CD8-positive, alpha-beta memory T cell (primary cell): Measurements from ENCODE around the gene DLG5. TPM values are rescaled to one million over a fixed set of nuclear protein-coding genes. Genes with fewer than 3 reads are reported as not detected.

Experiments
- CTCF ChIA-PET: fragments of 350-600 bp; sonication (Branson Sonifier 250); formaldehyde crosslinking; loops from one replicate; lab custom pipeline; 2021; ENCODE audit warnings: antibody characterized with exemption; lab: Charles Lee
- POLR2A ChIA-PET: fragments of 350-600 bp; sonication (Branson Sonifier 250); formaldehyde crosslinking; loops from one replicate; lab custom pipeline; 2021; ENCODE audit warnings: antibody characterized with exemption; lab: Charles Lee
- DNase-seq, 5 donors: peaks; one replicate each; pipeline versions ENCODE4 v3.0.0 to v3.0.0-alpha.2; 2020 to 2022; ENCODE audit warnings: mixed read lengths in 1 of 5
- H3K27ac ChIP-seq: one replicate; pipeline ENCODE4 v1.7.0; 2013; ENCODE audit warnings: low read depth, mild to moderate bottlenecking, low read length, moderate library complexity
- H3K27me3 ChIP-seq: 2 replicates; pipeline ENCODE4 v1.7.0; 2013; ENCODE audit warnings: low read length, mild to moderate bottlenecking; ENCODE audit not compliant: insufficient read depth, poor library complexity, severe bottlenecking
- H3K36me3 ChIP-seq: 2 replicates; pipeline ENCODE4 v1.7.0; 2013; ENCODE audit warnings: mild to moderate bottlenecking, low read length, moderate library complexity; ENCODE audit not compliant: insufficient read depth
- H3K4me1 ChIP-seq: 2 replicates; pipeline ENCODE4 v1.7.0; 2013; ENCODE audit warnings: mild to moderate bottlenecking, low read length, moderate library complexity; ENCODE audit not compliant: insufficient read depth
- H3K4me3 ChIP-seq: 2 replicates; pipeline ENCODE4 v1.7.0; 2013; ENCODE audit warnings: mild to moderate bottlenecking, low read length
- H3K9me3 ChIP-seq: 2 replicates; pipeline ENCODE4 v1.7.0; 2013; ENCODE audit warnings: mild to moderate bottlenecking, low read length
- H3K27ac Mint-ChIP-seq, 8 donors: one replicate each; pipeline ENCODE4 v1.8.0; 2020 to 2021; ENCODE audit warnings: mixed read lengths in 8 of 8, mild to moderate bottlenecking in 6 of 8, inconsistent platforms in 3 of 8, moderate library complexity in 3 of 8
- H3K27me3 Mint-ChIP-seq, 2 donors: one replicate each; pipeline ENCODE4 v1.8.0; 2020 to 2021; ENCODE audit warnings: mixed read lengths in 2 of 2, mild to moderate bottlenecking in 1 of 2, moderate library complexity in 1 of 2
- H3K36me3 Mint-ChIP-seq, 3 donors: one replicate each; pipeline ENCODE4 v1.8.0; 2020 to 2021; ENCODE audit warnings: mixed read lengths in 3 of 3, inconsistent platforms in 1 of 3, mild to moderate bottlenecking in 1 of 3
- H3K4me1 Mint-ChIP-seq, 3 donors: one replicate each; pipeline ENCODE4 v1.8.0; 2020 to 2021; ENCODE audit warnings: mixed read lengths in 3 of 3, inconsistent platforms in 1 of 3, mild to moderate bottlenecking in 1 of 3
- H3K4me3 Mint-ChIP-seq, 7 donors: one replicate each; pipeline ENCODE4 v1.8.0; 2020 to 2021; ENCODE audit warnings: mixed read lengths in 7 of 7, mild to moderate bottlenecking in 6 of 7, moderate library complexity in 4 of 7, inconsistent platforms in 2 of 7
- H3K9me3 Mint-ChIP-seq, 5 donors: one replicate each; pipeline ENCODE4 v1.8.0; 2020 to 2022; ENCODE audit warnings: mixed read lengths in 5 of 5, mild to moderate bottlenecking in 3 of 5, moderate library complexity in 2 of 5, inconsistent platforms in 1 of 5
- polyA plus RNA-seq: library from polyadenylated mRNA; unstranded; fragments of 300-500 nt; fragmentation: Illumina TruSeq; gene quantifications from one replicate; pipeline ENCODE4 v1.2.3, GENCODE V29; 2021
- total RNA-seq, 2 experiments: library from RNA; stranded (reverse); gene quantifications; one replicate each; pipeline ENCODE4 v1.2.3, GENCODE V29; 2021

Gene DLG5
- total and polyA plus RNA-seq, 3 experiments from 2014 or later = 1.1 to 2.1 (median 1.7) TPM

DNA sequence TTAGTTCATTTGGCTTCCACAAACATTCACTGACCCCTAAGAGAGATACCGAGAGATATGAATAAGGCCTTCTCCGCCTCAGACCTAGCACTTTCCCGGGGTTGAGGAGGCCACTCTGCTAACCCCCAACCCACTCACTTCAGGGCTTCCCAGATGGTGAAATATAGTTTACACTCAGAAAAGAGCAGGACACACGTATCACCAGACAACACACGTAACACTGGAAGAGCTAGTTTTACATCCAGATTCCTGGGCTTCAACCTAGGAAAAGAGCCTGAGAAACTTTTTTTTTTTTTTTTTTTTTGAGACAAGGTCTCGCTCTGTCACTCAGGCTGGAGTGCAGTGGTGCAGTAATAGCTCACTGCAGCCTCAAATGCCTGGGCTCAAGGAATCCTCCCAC lies 15.2 kb upstream of the DLG5 start:
- Histone ChIP-seq H3K36me3 (no peaks in the 10 kb centered on the region), H3K4me1 (no peaks in the 10 kb centered on the region), H3K27me3 (no peaks in the 10 kb centered on the region), H3K27ac (no peak overlapping the region), H3K9me3 (no peaks in the 10 kb centered on the region), H3K4me3 (no peak overlapping the region)
- Mint-ChIP-seq H3K36me3 (peaks cover 0 to 2% (median 0%) of the 10 kb centered on the region in 3 donors), H3K9me3 (peaks cover 0 to 2% (median 0%) of the 10 kb centered on the region in 5 donors), H3K27me3 (peaks cover 6 to 25% of the 10 kb centered on the region in 2 donors), H3K27ac (no peak overlapping the region), H3K4me3 (no peak overlapping the region), H3K4me1 (no peaks in the 10 kb centered on the region)
- DNase-seq = no peak
- ChIA-PET POLR2A (interaction anchor here (0.6 kb wide), 1 partner anchor 12 kb away, joined by 4 read pairs; no protein-coding TSS in a partner anchor), CTCF (no interaction called here)

DNA sequence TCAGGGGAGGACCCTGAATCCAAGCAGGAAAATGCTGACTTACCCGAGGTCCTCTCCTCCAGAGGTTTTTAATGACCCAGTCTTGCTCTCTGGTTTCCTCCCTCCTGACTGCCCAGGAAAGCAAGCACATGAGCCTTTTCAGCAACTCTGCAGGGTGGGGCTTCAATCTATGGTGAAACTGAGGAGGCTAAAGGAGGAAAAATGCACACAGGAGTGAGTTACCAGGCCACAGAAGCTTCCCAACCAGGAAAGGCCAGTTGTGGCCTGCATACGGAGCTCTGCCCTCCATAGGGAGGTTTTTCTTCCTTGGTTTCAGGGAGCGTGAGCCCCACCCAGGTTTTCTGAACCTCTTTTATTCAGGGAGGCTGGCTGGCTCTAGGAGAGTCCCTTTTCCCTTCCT lies 14.1 kb upstream of the DLG5 start:
- Histone ChIP-seq H3K4me1 (no peaks in the 10 kb centered on the region), H3K36me3 (no peaks in the 10 kb centered on the region), H3K27ac (no peak overlapping the region), H3K27me3 (no peaks in the 10 kb centered on the region), H3K9me3 (no peaks in the 10 kb centered on the region), H3K4me3 (no peak overlapping the region)
- H3K9me3 Mint-ChIP-seq = peaks cover 0 to 2% (median 0%) of the 10 kb centered on the region in 5 donors
- no peak for DNase-seq
- ChIA-PET POLR2A (no interaction called here), CTCF (no interaction called here)
- H3K36me3 Mint-ChIP-seq = peaks cover 0 to 2% (median 0%) of the 10 kb centered on the region in 3 donors
- H3K4me3 Mint-ChIP-seq = no peak overlapping the region
- no peaks in the 10 kb centered on the region for H3K4me1 Mint-ChIP-seq
- no peak overlapping the region for H3K27ac Mint-ChIP-seq
- peaks cover 3 to 21% of the 10 kb centered on the region in 2 donors for H3K27me3 Mint-ChIP-seq

DNA sequence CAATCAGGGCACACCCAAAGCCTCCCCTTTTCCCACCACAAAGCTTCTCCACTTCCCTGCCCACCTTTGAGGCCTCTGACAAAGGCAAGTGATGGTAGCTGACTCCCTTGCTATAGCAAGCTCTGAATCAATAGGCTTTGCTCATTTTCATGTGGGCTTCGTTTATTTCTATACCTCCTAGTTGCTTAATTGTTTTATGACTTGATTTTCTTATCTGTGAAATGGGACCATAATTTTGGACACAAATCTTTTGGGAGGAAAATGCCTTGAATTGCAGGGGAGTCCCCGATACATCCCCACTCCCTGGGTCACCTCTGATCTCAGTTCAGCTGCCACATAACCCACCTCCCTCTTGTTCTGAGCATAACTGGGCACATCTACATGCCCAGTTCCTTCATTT lies 13.7 kb upstream of the DLG5 start:
- Histone ChIP-seq H3K36me3 (no peaks in the 10 kb centered on the region), H3K9me3 (no peaks in the 10 kb centered on the region), H3K4me3 (no peak overlapping the region), H3K4me1 (no peaks in the 10 kb centered on the region), H3K27ac (no peak overlapping the region), H3K27me3 (no peaks in the 10 kb centered on the region)
- no peak overlapping the region for H3K4me3 Mint-ChIP-seq
- CTCF ChIA-PET = no interaction called here
- H3K9me3 Mint-ChIP-seq = peaks cover 0 to 2% (median 0%) of the 10 kb centered on the region in 5 donors
- POLR2A ChIA-PET = no interaction called here
- no peak overlapping the region for H3K27ac Mint-ChIP-seq
- H3K27me3 Mint-ChIP-seq = peaks cover 4 to 21% of the 10 kb centered on the region in 2 donors
- H3K36me3 Mint-ChIP-seq = peaks cover 0 to 2% (median 0%) of the 10 kb centered on the region in 3 donors
- H3K4me1 Mint-ChIP-seq = no peaks in the 10 kb centered on the region
- DNase-seq = no peak

DNA sequence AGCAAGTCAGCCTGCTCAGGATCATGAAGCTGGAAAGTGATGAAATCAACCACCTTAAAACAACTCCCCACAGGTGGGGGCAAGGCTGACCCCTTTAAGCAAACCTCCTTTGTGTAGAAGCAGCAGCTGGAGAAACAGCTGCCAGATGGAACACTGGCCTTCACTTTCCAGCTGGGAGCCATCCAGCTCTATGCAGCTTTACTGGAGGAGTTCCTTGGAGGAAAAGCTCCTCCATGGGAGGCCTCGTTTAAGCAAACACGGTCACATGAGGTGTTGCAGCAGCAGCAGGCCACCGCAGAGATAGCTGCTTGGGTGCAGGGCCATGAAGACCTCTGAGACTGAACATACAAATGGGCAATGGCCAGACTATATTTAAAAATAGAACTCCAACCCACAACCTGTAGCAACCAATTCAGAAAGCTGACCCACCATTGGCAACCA lies 13.0 kb upstream of the DLG5 start:
- H3K4me1 Mint-ChIP-seq = no peaks in the 10 kb centered on the region
- peaks cover 0 to 2% (median 0%) of the 10 kb centered on the region in 3 donors for H3K36me3 Mint-ChIP-seq
- Histone ChIP-seq H3K4me1 (no peaks in the 10 kb centered on the region), H3K27ac (no peak overlapping the region), H3K9me3 (no peaks in the 10 kb centered on the region), H3K36me3 (no peaks in the 10 kb centered on the region), H3K4me3 (no peak overlapping the region), H3K27me3 (no peaks in the 10 kb centered on the region)
- DNase-seq = no peak
- H3K9me3 Mint-ChIP-seq = peaks cover 0 to 2% (median 0%) of the 10 kb centered on the region in 5 donors
- no peak overlapping the region for H3K27ac Mint-ChIP-seq
- ChIA-PET POLR2A (no interaction called here), CTCF (no interaction called here)
- peaks cover 4 to 19% of the 10 kb centered on the region in 2 donors for H3K27me3 Mint-ChIP-seq
- no peak overlapping the region for H3K4me3 Mint-ChIP-seq

DNA sequence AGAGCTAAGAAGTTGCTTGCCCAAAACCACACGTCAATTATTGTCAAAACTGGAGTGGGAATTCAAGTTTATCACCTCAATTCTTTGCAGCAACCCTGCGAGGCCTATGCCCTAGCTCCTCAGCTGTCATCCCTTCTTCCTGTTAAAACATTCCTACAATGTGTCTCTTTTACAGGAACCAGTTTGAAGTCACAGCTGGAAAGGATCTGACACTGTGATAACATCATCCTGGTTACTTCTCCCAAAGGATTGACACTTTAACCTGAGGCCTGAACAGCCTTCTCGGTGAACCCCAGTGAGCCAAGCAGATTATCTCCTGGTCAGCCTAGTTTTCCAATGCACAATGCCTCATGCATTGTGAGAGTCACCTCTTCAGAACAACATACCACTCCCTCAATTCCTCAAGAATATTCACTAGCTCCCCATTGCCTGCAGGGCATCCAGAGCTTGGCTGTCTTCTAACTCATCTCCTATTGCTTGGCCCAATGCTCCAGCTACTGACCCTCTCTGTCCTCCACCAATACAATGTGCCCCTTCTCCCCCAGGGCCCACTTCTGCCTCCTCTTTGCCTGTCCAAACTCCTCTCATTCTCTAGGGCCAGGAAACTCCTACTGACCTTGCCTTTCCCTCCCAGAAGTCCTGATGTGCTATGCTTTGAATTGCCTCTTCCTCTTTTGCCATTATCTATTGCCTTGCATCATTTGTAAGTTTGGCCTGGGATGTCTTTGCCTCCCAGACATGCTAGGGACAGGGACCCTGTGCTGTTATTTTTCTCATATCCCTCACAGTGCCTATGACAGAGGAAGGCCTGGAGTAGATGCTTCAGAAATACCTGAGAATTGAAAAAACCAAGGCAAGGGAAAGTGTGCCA lies 10.4 kb upstream of the DLG5 start:
- H3K36me3 Mint-ChIP-seq = peaks cover 0 to 2% (median 0%) of the 10 kb centered on the region in 3 donors
- Histone ChIP-seq H3K9me3 (no peaks in the 10 kb centered on the region), H3K4me3 (no peak overlapping the region), H3K4me1 (no peaks in the 10 kb centered on the region), H3K27ac (no peak overlapping the region), H3K36me3 (no peaks in the 10 kb centered on the region), H3K27me3 (no peaks in the 10 kb centered on the region)
- no peaks in the 10 kb centered on the region for H3K4me1 Mint-ChIP-seq
- ChIA-PET CTCF (no interaction called here), POLR2A (no interaction called here)
- no peak overlapping the region for H3K27ac Mint-ChIP-seq
- no peak for DNase-seq
- H3K27me3 Mint-ChIP-seq = peaks cover 3 to 10% of the 10 kb centered on the region in 2 donors
- H3K4me3 Mint-ChIP-seq = no peak overlapping the region
- peaks cover 0 to 2% (median 0%) of the 10 kb centered on the region in 5 donors for H3K9me3 Mint-ChIP-seq

DNA sequence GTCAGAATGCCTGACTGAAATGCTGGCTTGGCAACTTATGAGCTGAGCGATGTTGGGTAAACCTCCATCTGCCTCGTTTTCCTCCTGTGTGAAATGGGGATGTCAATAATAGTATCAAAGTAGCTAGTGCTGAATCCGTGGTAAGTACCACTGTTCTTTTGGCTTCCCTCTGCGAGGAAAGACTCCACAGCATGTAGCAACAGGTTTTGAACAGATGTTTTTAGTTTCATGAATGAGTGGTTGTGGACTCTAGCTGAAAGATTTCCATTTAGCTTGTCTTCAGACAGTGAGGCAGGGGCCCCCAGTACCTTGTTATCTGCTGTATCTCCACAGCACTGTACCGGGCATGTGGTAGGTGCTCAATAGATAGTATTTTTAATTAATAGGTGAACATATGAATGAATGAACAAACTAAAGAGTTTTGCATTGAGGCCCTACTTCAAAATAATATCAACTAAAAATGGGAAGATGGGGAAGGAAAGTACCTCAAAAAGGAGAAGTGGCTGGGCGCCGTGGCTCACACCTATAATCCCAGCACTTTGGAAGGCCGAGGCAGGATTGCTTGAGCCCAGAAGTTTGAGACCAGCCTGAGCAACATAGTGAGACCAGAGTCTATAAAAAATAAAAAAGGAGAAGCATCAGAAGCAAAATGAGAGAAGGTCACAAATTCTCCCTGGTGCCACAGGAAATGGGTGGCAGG lies 5.6 kb upstream of the DLG5 start:
- Histone ChIP-seq H3K4me1 (no peaks in the 10 kb centered on the region), H3K27me3 (peaks cover 3% of the 10 kb centered on the region), H3K36me3 (no peaks in the 10 kb centered on the region), H3K9me3 (no peaks in the 10 kb centered on the region), H3K27ac (no peak overlapping the region), H3K4me3 (no peak overlapping the region)
- peaks cover 12 to 30% of the 10 kb centered on the region in 2 donors for H3K27me3 Mint-ChIP-seq
- peaks cover 0 to 2% (median 0%) of the 10 kb centered on the region in 5 donors for H3K9me3 Mint-ChIP-seq
- H3K36me3 Mint-ChIP-seq = no peaks in the 10 kb centered on the region
- no peak overlapping the region for H3K27ac Mint-ChIP-seq
- ChIA-PET POLR2A (no interaction called here), CTCF (no interaction called here)
- H3K4me3 Mint-ChIP-seq = no peak overlapping the region
- DNase-seq = no peak
- H3K4me1 Mint-ChIP-seq = peaks cover 7 to 8% (median 7%) of the 10 kb centered on the region in 3 donors

DNA sequence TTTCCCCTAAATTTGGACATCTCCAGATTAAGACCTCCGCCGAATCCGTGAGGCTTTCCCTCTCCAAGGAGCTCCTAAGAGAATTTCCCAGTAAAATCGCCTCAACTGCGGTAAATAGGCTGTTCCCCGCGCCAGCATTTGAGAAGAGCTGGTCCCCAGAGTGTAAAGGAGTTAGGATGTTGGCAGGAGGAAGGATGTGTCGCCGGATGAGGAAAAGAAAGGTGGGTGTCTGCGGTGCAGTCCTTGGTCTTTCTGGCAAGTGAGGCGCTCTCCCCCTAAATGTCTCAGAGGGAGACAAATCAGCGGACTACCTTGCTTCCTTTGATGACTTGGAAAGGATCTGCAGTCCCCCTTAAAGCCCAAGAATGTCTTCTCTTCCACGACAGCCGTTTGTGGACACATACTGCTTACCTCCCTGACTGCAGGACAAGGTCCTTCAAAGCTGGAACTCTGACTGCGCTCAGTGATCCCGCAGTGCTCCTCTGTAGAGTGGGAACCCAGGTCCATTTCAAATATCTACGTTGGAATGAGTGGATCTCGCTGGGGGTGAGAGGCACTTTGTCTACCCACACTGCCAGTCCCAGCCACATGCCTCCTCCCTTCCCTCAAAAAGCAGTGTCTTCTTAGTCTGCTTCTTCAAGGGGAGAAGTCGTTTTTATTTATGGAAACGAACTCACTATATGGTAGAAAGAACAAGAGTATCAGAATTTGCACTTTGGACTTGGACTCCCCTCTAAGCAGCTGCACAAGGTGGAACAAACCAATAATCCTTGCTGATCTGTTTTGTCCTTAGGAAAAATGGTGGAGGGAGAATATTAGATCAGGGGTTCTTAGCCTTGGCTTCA lies 1.1 kb upstream of the DLG5 start:
- Histone ChIP-seq H3K36me3 (no peaks in the 10 kb centered on the region), H3K4me3 (no peak overlapping the region), H3K9me3 (no peaks in the 10 kb centered on the region), H3K27me3 (peaks cover 7% of the 10 kb centered on the region), H3K27ac (no peak overlapping the region), H3K4me1 (no peaks in the 10 kb centered on the region)
- peaks cover 15 to 50% of the 10 kb centered on the region in 2 donors for H3K27me3 Mint-ChIP-seq
- peak overlapping the region in 6 of 8 donors; percentile 60 to 80 (median 76) for H3K27ac Mint-ChIP-seq
- H3K9me3 Mint-ChIP-seq = peaks cover 0 to 2% (median 0%) of the 10 kb centered on the region in 5 donors
- ChIA-PET POLR2A (no interaction called here), CTCF (interaction anchor here (0.9 kb wide), 1 partner anchor 33 kb away, joined by 3 read pairs; no protein-coding TSS in a partner anchor)
- H3K4me1 Mint-ChIP-seq = peaks cover 14 to 15% (median 14%) of the 10 kb centered on the region in 3 donors
- H3K4me3 Mint-ChIP-seq = peak overlapping the region; percentile 79 to 92 (median 85)
- no peak for DNase-seq
- no peaks in the 10 kb centered on the region for H3K36me3 Mint-ChIP-seq
